ENCODE data around the gene GSDME.

- TF ChIP-seq, protein P1, sequence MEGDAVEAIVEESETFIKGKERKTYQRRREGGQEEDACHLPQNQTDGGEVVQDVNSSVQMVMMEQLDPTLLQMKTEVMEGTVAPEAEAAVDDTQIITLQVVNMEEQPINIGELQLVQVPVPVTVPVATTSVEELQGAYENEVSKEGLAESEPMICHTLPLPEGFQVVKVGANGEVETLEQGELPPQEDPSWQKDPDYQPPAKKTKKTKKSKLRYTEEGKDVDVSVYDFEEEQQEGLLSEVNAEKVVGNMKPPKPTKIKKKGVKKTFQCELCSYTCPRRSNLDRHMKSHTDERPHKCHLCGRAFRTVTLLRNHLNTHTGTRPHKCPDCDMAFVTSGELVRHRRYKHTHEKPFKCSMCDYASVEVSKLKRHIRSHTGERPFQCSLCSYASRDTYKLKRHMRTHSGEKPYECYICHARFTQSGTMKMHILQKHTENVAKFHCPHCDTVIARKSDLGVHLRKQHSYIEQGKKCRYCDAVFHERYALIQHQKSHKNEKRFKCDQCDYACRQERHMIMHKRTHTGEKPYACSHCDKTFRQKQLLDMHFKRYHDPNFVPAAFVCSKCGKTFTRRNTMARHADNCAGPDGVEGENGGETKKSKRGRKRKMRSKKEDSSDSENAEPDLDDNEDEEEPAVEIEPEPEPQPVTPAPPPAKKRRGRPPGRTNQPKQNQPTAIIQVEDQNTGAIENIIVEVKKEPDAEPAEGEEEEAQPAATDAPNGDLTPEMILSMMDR (IDR thresholded peaks at IDR 0.05): no peak
- no peak for TF ChIP-seq POLR2A (IDR thresholded peaks at IDR 0.05)
Observed at GRCh38 chr7:24784277-24784676, 27.0 kb upstream of the GSDME start.

Measured in lower leg skin (tissue), 3 donors.